ENCODE results near the gene DKK2. TPM values are rescaled to one million over a fixed set of nuclear protein-coding genes. Genes with fewer than 3 reads are reported as not detected.

The DKK2 gene
- total RNA-seq, 1 experiment from 2014 or later: 0.11 TPM

DNA sequence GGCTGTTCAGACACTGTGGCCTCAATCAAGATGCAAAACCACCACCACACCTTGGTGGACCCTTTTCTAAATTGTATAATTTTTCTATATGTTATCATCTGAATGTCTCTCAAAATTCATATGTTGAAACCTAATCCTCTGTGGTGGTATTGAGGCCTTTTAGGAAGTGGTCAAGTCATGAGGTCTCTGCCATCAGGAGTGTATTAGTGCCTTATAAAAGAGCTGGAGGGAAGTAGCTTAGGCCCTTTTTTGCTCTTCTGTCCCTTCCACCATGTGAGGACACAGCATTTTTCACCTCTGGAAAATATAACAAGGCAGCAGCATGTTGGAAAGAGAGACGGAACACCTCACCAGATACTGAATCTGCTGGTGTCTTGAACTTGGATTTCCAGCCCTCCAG lies 30.5 kb upstream of the DKK2 start:
- no peak overlapping the region for H2AFZ ChIP-seq (ENCODE audit: low read length)
- WGBS (ENCODE audit: extremely low coverage, insufficient read length, low lambda C conversion rate): no CpG with 5 or more reads among the region's 1 CpG
- H4K20me1 ChIP-seq (ENCODE audit: control insufficient read depth, insufficient read depth, insufficient read length): no peaks in the 10 kb centered on the region
- H3K4me1 ChIP-seq (ENCODE audit: insufficient read depth, low read length): no peaks in the 10 kb centered on the region
- no peak overlapping the region for H4K91ac ChIP-seq (ENCODE audit: insufficient read length, low read depth, low read length)
- no peaks in the 10 kb centered on the region for H3K27me3 Mint-ChIP-seq (ENCODE audit: low read depth)
- no peaks in the 10 kb centered on the region for H3K23me2 ChIP-seq (ENCODE audit: insufficient read length, low read depth, low read length, poor library complexity, severe bottlenecking)
- no peak overlapping the region for H4K5ac ChIP-seq (ENCODE audit: insufficient read length, low read depth, low read length)
- no peak overlapping the region for H3T11ph ChIP-seq (ENCODE audit: low read length)
- H3K27ac ChIP-seq (ENCODE audit: insufficient read length, low read depth, low read length): no peak overlapping the region
- no peak overlapping the region for H3K23ac ChIP-seq (ENCODE audit: insufficient read length, low read depth, low read length)
- H3K27me3 ChIP-seq (ENCODE audit: insufficient read depth, low read length): no peaks in the 10 kb centered on the region
- no peak for DNase-seq
- H3K79me1 ChIP-seq (ENCODE audit: insufficient read depth, low read depth, low read length, poor library complexity, severe bottlenecking): no peaks in the 10 kb centered on the region
- no peak overlapping the region for H2BK5ac ChIP-seq (ENCODE audit: insufficient read length, low read length)
- no peak overlapping the region for H3K4ac ChIP-seq (ENCODE audit: low read depth, low read length)
- H3K4me3 Mint-ChIP-seq: no peak overlapping the region
- no peak overlapping the region for H2BK20ac ChIP-seq (ENCODE audit: low read depth, low read length, poor library complexity, severe bottlenecking)
- H3K79me2 ChIP-seq (ENCODE audit: insufficient read depth, low read length): no peaks in the 10 kb centered on the region
- H3K27ac Mint-ChIP-seq: peak overlapping the region in 1 of 3 experiments; percentile 21; a peak in 1 of 7 replicates
- no peak overlapping the region for H3K4me2 ChIP-seq (ENCODE audit: insufficient read depth, insufficient read length, low read length)
- no peak overlapping the region for H2BK12ac ChIP-seq (ENCODE audit: insufficient read length, low read depth, low read length)
- H3K14ac ChIP-seq (ENCODE audit: insufficient read depth, low read length): no peak overlapping the region
- H3K9ac ChIP-seq (ENCODE audit: extremely low read depth, insufficient read length, low read length): no peak overlapping the region
- no peak overlapping the region for H2BK120ac ChIP-seq (ENCODE audit: low read depth, low read length, poor library complexity, severe bottlenecking)
- no peak overlapping the region for H2AK5ac ChIP-seq (ENCODE audit: insufficient read length, low read length)
- H3K36me3 Mint-ChIP-seq (ENCODE audit: insufficient read depth in 1 of 3, low read depth in 3 of 3): no peaks in the 10 kb centered on the region
- no peaks in the 10 kb centered on the region for H3K9me3 Mint-ChIP-seq
- H3K56ac ChIP-seq (ENCODE audit: insufficient read length, low read depth, low read length): no peak overlapping the region
- no peaks in the 10 kb centered on the region for H3K9me3 ChIP-seq (ENCODE audit: control insufficient read depth, low read depth, low read length)
- no peaks in the 10 kb centered on the region for H3K4me1 Mint-ChIP-seq
- H4K8ac ChIP-seq (replicated peaks; ENCODE audit: insufficient read length, low read depth, low read length): no peak overlapping the region
- no peak overlapping the region for H3K18ac ChIP-seq (ENCODE audit: insufficient read length, low read depth, low read length)
- no peak overlapping the region for H2BK15ac ChIP-seq (ENCODE audit: low read depth, low read length)
- TF ChIP-seq, protein P1, sequence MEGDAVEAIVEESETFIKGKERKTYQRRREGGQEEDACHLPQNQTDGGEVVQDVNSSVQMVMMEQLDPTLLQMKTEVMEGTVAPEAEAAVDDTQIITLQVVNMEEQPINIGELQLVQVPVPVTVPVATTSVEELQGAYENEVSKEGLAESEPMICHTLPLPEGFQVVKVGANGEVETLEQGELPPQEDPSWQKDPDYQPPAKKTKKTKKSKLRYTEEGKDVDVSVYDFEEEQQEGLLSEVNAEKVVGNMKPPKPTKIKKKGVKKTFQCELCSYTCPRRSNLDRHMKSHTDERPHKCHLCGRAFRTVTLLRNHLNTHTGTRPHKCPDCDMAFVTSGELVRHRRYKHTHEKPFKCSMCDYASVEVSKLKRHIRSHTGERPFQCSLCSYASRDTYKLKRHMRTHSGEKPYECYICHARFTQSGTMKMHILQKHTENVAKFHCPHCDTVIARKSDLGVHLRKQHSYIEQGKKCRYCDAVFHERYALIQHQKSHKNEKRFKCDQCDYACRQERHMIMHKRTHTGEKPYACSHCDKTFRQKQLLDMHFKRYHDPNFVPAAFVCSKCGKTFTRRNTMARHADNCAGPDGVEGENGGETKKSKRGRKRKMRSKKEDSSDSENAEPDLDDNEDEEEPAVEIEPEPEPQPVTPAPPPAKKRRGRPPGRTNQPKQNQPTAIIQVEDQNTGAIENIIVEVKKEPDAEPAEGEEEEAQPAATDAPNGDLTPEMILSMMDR (conservative IDR thresholded peaks at IDR 0.05): no peak
